ENCODE results near the gene HIVEP3.
A peak's percentile ranks its signal among the peaks of the same experiment; 100 is the strongest.

Gene HIVEP3

DNA sequence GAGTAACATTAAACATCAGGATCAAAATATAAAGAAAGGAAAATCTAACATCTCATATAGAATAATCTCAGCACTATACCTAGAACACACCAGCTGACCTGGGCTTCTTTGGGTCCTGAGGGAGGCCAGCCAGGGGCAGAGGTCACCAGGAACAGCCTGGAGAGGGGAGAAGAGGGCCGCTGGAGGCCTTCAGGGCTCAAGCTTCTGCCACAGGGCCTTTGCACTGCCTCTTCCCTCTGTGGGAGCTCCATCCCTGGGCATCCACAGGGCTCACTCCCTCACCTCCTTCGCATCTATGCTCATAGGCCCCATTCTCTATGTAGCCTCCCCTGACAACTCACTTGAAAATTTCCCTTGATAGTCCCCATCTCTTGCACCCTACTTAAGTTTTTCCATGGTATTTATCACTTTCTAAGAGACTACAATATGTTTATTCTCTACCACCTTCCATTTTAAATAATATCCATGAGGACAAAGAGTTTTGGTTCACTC is 73.9 kb downstream of the HIVEP3 start:
- DNase-seq, result no peak

DNA sequence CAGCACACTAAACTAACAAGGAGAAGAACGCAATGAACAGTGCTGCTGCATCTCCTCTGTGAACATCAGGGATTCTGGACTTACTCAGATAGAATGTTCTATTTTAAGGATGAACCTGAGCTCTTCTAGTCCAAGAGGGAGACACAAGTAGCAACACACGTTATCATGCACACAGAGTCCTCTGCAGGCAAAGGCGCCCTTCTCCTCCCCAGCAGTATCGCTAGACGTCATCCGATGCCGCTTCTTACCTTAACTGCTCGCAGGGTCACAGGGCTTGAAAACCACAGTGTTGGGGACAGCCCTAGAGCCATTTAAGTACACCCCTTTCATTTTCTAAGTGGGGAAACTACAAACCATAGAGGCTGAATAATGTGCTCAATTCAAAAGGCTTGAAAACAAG is 74.5 kb downstream of the HIVEP3 start:
- DNase-seq, result no peak

DNA sequence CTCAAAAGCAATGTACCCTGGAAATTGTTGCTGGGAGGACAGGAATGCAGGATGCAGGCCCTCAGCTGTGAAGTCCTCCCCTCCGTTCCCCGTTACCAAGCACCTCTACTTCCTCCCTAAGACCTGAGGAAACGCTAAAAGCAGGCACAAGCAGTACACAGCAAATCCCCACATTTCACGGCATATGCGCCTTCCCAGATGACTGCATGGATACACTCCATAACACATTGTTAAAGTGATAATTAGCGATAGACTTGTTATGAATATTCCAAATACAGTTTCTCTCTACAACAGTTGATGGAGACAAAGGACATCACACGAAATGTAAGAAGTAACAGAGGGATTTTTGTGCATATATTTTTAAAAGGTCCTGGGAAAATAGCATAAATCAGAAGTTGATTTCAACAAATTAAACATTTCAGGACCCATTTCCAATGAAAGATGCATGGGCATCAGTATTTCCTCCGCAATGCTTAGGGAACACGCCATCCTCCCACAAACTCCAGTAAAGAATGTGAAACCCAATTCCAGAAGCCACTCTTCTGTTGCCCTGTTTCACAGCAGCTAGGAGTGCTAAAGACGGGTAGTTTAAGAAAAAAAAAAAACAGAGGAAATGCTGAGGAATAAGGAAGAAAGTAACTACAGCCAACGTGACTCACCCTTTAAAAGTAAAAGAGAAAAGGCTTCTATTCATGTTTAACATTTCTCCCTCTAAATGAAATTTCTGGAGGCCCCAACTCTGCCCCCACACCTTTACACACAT is 75.5 kb downstream of the HIVEP3 start:
- DNase-seq, result no peak

DNA sequence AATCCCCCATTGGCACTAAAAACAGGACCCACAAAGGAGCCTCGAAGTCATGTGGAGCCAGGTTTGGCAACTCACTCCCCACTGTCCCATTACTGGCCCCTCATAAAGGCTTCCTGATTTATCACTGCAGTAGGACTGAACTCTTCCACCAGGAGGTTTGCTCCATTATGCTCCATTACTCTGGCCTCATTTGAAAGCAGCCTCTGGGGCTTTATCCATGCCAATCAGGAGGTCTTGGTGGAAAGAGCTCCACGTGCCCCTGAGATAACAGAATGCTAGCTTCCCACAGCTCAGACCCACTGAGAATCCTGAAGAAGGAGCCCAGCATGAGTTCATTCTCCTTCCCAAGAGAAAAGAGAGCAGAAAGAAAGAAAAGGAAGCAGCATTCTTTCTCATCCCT is 76.4 kb downstream of the HIVEP3 start:
- no peak for DNase-seq

DNA sequence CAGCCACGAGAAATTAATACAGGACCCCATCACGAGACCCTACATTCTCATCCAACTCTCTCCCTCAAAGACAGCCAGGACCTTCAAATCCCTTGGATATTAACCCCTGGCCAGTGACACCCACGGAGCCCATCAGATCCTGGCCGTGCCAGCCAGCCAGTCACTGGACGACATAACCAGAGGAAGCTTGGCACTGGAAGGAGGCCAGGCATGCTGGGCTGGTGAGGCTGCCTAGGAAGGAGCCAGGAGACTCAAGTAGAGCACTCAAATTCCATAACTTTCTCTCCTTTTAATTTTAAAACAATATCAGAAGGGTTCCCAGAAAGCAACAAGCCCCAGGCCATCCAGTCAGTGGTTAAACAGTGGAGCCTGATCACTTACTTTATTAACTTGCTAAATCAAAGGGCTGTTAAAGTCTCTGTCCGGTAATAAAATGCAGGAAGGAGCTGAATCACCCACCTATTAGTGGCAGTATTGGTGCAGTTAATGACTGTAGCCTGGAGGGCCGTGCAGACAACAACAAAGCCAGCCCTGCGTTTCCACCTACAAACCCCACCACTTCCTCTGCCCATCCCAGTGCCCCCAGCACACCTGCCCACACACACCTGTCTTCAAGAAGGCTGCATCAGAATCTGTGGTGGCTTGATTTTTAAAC is 78.0 kb downstream of the HIVEP3 start:
- DNase-seq, result no peak

DNA sequence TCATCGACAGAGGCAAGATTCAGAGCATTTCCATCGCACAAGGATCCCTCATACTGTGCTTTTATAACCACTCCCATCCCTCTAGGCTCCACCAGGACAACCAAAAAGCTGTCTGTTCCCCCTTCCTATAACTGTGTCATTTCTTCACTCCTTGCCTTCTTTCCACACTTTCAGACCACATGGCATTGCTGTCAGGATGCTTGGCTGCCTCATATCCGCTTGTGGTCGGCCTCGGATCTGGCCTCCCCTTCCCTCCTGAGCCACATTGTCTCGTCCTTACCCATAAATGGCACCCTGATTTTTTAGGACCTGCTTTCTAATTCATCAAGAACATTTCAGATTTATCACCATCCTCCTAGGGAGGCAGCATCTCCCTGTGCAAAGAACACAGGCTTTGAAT is 80.5 kb downstream of the HIVEP3 start:
- no peak for DNase-seq

DNA sequence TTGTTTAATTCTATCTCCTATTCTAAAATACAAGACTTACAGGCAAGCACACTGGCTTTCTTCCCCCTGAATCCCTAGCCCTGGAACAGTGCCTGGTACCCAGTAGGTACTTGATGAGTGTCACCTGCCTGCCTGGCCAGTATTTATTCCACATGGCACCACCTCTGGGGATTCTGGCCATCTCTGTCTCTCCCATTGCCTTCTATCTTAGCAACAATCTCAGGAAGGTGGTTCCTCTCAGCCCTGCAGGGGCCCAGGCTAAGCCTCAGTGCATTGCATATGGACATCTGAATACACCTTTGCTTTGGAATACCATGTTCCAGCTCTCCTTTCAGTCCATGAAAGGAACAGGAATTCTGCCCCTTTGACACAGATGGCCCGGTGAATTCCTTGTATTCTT is 81.0 kb downstream of the HIVEP3 start:
- no peak for DNase-seq

DNA sequence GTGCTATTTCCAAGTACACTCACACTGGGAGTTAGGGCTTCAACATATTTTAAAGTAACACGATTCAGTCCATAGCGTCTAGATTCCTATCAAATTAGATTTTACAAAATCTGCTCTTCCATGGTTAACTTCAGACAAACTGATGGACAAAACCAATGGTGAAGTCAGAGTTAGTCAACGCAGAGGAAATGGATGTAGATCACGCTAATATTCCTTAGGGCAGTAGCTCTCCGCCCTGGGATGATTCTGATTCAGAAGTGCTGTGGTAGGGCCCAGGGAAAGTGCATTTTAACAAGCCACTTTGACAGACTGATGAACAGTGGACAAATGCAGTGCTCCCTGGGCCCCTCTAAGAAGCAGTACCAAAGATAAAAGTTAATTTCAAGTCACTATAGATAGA is 83.2 kb downstream of the HIVEP3 start:
- DNase-seq, result no peak

DNA sequence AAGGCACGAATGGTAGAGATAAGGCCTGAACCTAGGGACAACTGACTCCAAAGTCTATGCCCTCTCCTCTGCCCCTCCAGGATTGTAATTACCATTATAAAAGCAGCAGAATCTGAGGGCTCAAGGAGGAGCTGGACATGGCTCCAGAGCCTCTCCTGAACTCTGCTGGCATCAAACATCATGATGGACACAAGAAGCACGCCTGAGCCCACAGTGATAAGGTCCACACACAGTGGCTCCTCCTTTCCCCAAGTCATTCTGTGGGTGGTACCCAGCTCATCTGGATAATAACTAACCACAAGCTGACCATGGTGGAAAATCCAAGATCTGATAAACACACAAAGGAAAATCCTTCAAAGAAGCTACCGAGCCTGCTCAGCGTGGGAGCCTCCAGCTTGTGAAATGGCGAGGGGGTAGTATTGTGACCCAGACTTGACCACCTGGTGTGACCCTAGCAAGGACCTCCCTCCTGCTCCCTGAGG is 85.2 kb downstream of the HIVEP3 start:
- no peak for DNase-seq

DNA sequence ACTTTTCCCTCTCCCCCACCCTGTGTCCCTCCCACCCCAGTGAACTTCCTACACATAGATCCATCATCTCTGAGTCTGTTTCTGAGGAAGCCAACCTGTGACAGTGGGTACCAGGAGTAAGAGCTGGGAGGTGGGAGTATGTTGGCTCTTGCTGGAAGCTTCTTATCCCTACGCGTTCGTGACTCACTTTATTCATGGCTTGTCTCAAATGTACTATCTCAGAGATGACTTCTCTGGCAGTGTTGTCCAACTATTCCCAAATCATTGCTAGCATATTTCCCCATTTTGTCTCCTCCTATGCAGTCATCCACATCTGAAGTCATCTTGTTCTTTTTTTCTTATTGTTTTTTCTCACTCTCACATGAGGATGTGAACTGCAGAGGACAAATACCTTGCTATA is 88.0 kb downstream of the HIVEP3 start:
- no peak for DNase-seq

DNA sequence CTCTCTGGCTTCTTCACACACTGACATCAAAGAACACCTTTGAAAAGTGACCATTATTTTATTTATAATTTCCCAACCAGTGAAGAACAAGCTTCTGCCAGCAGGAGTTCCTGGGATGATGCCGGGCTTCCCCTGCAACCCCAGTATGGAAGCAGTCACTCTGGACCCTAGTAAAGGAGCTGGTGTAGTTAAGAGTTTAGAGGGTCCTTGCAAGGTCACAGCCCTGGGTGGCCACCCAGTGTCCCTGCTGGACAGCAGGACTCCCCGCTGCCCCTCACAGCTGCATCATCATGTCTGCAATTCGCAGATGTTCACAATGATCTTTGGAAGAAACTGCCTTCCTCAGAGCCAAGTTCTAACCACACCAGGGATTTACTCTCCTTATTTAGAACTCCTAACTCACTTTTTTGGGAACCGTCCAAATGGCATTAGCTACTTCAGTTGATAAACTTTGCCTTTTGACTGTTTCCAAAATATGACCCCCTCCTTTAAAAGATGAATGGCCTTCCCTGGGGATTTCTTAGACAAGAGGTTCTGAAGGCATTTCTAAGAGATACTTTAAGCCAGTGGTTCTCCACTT is 90.6 kb downstream of the HIVEP3 start:
- no peak for DNase-seq

DNA sequence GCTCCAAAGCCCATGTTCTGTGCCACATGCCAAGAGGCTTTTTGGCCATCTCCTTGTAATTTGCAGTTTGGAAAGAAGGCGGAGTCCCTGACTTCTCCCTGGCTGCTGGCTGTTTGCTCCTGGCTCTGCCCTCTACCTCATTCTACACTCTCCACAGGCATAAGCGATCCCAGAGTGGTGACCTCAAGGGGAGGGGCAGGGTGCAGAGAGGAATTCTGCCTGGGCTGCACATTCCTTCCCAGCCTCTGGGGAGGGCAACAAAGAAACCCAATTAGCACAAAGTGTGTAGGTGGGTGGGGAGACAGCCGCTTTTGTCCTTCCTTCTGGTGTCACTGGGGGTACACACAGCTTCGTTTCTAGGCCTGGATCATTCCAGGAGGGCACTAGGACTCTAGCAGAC is 95.3 kb downstream of the HIVEP3 start:
- DNase-seq, result no peak

DNA sequence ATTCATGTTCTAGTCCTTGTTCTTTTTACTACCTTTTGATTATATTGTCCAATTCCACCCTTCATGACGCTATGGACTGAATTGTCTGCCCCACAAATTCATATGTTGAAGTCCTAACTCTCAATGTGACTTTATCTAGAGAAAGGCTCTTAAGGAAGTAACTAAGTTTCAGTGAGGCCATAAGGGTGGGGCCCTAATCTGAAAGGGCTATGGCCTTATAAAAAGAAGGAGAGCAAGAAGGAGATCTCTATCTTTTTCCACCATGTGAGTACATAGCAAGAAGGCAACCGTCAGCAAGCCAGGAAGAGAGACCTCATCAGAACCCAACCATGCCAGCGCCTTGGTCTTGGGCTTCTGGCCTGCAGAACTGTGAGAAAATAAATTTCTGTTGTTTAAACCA is 95.9 kb downstream of the HIVEP3 start:
- no peak for DNase-seq

DNA sequence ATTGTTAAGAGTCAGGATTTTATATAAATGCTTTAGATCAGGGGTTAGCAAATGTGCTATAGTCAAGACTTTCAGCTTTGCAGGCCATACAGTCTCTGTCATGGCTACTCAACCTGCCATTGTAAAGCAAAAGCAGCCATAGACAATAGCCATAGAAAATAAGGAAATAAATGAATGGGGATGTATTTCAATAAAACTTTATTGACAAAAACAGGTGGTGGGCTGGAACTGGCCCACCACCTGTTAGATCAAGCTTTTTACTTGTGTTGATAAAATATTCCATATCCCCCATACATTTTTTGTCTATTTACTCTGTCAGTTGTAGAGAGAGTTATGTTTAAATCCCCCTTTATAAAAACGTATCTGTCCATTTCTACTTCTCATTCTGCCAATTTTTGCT is 98.9 kb downstream of the HIVEP3 start:
- no peak for DNase-seq

DNA sequence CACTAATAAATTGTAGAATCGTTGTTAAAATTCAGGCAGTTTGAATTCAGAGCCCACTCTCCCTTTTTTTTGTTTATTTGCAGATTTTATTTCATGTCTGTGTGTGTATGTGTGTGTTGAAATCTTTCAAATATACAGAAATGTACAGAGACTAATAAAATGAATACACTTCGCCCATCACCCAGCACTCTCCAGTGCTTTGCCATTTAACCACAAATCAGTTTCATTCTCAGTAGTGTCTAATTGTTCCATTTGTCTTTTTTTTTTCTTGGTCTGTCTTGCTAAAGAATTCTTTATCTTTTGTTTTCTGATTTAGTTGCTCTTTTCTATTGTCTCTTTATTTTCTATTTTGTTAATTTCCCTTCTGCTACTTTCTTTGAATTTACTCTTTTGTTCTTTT is 99.7 kb downstream of the HIVEP3 start:
- DNase-seq, result no peak

DNA sequence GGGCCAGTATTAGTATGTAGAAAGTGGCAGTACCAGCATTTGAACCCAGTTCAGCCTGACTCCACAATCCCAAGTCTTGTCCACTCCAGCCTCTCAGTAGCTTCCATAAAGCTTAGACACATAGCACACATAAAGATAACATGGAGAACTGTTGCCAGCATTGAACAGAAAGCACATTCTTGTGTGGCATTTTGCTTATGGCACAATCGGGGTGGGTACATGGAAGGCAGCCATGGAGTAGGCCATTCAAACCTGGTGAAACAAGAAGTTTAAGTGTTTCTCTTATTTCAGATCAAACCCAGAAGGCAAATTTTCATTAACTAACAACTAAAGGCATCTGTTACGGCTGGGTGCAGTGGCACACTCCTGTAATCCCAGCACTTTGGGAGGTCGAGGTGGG is 102.7 kb downstream of the HIVEP3 start:
- no peak for DNase-seq

DNA sequence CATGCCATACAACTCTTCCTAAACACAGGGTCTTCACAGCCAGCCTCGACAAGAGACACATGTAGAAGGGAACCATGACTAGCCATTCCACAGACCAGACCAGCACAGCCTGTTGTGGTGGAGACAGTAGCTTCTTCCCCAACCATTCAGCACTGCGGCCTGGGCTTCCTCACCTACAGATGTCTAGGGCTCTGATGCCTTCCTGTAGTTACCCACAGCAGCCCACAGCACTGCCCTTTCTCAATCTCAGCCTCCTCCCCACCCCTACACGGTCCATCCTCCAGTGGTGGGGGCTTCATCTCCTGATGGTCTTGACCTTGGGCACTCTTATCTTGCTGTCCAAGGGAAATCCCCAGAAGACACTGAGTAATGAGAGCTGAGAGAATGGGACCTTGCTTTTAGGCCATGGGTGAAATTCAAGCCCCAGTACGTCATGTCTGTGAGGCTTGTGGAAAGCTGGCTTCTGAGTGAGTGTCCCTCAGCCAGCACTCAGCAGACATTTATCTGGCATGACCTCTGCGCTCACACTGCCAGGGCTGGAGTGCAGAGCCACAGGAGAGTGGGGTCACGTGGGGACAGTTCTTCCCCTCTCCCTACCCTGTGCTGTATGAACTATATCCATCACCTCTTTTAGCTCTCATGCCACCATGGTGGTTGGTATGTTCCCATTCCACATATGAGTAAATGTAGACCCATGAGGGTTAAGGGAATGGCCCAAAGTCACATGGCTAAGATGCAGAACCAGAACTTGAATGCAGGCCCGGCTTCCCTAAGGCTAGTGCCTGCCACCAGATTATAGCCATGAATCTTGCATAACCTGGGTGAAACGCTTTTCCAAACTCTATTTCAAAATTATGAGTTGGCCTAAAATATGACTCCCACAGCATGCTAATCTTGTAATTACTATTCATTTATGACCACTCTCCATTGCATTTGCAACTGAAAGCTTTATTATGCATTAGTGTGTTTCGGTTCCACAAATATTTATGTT is 104.7 kb downstream of the HIVEP3 start:
- no peak for DNase-seq

DNA sequence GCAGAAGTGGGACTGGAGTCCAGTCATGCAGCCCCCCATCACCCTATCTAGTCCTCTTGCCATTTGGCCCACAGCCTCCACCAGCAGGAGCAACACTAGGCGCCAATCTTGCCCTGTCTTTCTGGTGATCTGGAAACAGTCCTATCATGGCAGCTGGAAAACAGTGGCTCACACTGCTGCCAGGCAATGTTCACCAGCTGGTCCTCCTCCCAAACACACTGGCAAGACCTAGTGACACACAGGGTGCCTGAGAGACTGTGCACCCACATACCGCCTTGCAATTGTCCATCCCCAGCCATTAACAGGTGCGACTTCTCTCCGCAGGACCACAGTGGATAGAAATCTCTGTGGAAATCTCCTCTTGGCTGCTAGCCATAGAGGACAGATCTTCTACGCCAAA is 105.5 kb downstream of the HIVEP3 start:
- DNase-seq, result no peak

DNA sequence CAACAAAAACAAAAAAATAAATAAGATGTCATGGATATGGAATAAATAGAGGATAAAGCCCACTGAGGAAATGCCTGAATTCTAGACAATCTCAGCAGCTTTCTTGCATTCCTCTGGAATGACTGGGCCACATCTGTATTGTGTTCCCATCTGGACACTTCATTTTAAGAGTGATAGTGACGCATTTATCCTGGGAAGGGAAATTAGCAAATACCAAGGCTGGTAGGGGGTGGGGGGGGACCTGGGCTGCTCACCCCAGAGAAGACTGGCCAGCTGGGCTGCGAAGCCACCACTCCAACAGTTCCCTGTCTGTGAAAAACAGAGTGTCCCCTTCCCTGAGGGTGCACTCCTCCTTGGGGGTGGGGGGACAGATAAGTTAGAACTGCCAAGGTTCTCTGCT is 106.3 kb downstream of the HIVEP3 start:
- no peak for DNase-seq

DNA sequence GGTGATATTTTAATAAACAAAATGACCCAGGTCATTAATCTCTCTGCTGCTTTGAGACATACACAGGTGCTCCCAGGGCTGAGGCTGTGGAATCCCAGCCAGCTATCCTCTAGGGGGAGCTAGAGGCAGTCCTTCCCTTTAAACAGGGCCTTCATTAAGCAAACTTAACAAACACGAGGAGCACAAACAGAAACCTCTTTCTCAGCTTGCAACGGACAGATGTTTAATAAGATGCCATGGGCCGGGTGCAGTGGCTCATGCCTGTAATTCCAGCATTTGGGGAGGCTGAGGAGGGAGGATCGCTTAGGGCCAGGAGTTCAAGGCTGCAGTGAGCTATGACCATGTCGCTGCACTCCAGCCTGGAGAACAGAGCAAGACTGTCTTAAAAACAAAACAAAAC is 106.7 kb downstream of the HIVEP3 start:
- peak; percentile 31 for DNase-seq

DNA sequence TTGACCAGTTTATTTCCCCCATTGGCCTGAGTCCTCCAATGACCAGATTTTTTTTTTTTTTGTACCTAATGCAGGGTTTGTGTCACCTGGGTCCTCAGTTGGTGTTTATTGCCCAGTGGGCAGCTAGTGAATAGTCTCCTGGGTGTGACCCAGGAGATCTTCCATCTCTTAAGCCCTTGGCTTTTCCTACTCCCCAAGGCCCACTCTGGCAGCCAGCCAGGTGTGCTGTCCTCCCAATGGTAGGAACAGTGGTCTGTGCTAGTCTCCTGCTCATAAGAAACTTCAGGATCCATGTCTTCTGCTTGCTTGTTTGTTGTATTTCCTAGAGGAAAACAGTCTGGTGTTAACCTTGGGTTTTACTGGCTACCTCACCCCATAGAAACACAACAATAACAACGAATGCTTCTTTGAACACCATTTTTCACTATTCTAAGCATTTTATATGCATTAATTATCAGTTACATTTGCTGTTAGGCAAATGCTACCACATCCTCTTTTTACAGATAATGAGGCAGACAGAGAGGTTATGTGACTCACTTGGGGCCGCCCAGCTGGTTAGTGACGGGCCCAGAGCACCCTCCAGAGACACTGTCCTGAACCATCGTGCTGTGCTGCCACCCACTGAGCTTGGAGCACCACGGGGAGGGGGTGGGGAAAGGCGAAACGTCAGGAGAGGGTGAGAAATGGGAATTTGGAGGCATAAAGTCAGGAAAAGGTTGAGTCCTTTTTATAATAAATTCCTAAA is 107.5 kb downstream of the HIVEP3 start:
- DNase-seq, result peak; percentile 72

DNA sequence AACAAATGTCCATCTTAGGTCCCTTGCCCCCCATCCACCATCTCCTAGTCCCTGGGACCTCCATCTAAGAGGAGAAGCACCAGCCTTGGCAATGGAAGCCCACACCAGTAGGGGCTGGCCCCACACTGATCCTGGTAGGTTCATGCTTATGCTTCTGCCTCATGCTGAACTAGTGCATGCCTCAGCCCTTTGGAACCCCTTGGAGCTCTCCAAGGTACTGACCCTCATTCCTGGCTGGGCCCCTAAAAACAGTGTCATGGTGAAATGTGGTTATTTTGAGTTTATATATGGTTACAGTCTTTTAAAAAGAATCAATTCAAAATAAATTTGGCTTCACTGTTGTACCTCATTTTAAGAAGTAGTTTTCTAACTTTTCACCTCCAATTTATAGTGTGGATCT is 108.3 kb downstream of the HIVEP3 start:
- DNase-seq, result no peak

Measured in CD4-positive, alpha-beta T cell treated with Interferon gamma for 1 hour (primary cell).